ENCODE measurements around the gene UTF1. TPM values are rescaled to one million over a fixed set of nuclear protein-coding genes. Genes with fewer than 3 reads are reported as not detected.
"Not testable (repeated sequence)": the region's sequence is repeated elsewhere in the genome, so short reads cannot be mapped to it uniquely, and the experiment has no call there.

The UTF1 gene
- total RNA-seq, 1 donor from 2014 or later, result not detected

- TF ChIP-seq POLR2AphosphoS5 (IDR thresholded peaks at IDR 0.05; ENCODE audit: insufficient read depth in 1 of 2, low read depth in 1 of 2) (no peak), CTCF (IDR thresholded peaks at IDR 0.05) (no peak), POLR2A (IDR thresholded peaks at IDR 0.05) (peak in 1 of 2 donors; percentile 28)
- H3K4me1 ChIP-seq, result peaks cover 53% of the 10 kb centered on the region
- no peak for DNase-seq (ENCODE audit: extremely low spot score in 2 of 2)
- H3K4me3 ChIP-seq, result peak overlapping the region; percentile 71 to 93
- peak overlapping the region; percentile 91 for H3K27ac ChIP-seq
- intact Hi-C loops (cut with DNase I), result no loop called here
- H3K27me3 ChIP-seq, result no peaks in the 10 kb centered on the region
- no peaks in the 10 kb centered on the region for H3K36me3 ChIP-seq
- H3K9me3 ChIP-seq, result no peaks in the 10 kb centered on the region
These were observed 31.8 kb downstream of the UTF1 start for GRCh38 chr10:133261726-133262325.

DNA sequence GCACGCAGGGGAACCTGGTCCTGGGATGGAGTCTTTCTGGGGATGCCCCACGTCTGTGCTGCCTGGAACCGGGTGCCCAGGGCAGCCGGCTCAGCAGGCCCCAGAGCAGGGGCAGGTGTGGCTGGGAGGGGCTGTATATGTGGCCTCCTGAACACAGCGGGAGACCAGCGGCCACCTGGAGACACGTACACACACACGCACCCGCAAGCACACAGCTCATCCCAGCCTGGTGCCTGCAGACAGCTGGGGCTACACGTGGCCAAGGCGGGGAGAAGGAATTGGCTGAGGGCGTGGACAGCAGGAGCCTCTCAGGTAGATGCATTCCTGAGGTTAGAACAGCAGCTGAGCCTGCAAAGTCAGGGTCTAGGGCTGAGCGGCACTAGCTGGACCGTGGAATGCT, 32.7 kb downstream of the UTF1 start:
- H3K4me1 ChIP-seq, result peaks cover 48% of the 10 kb centered on the region
- intact Hi-C loops (cut with DNase I), result no loop called here
- H3K27ac ChIP-seq, result no peak overlapping the region

DNA sequence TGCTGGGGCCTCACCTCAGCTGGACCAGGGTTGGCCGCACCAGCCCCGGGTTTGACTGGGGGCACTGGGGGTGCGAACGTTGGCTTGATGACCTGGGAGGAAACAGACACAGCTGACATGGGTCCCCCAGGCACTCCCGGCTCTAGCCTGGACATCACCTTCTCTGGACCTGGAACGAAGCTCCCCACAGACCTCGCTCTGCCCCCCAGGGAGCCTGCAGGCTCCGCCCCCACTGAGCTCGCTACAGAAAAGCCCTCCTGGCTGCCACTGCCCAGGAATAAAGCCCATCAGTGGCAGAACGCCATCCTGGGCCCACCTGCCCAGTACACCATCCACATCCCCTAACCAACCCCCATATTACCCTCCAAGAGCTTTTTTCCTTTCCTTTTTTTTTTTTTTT, 33.7 kb downstream of the UTF1 start:
- peaks cover 38% of the 10 kb centered on the region for H3K4me1 ChIP-seq
- TF ChIP-seq CTCF (IDR thresholded peaks at IDR 0.05) (no peak), POLR2A (IDR thresholded peaks at IDR 0.05) (no peak), POLR2AphosphoS5 (IDR thresholded peaks at IDR 0.05; ENCODE audit: insufficient read depth in 1 of 2, low read depth in 1 of 2) (no peak)
- no peak for DNase-seq (ENCODE audit: extremely low spot score in 2 of 2)
- H3K9me3 ChIP-seq, result no peaks in the 10 kb centered on the region
- no peak overlapping the region for H3K4me3 ChIP-seq
- no peaks in the 10 kb centered on the region for H3K36me3 ChIP-seq
- intact Hi-C loops (cut with DNase I), result no loop called here
- no peak overlapping the region for H3K27ac ChIP-seq
- no peaks in the 10 kb centered on the region for H3K27me3 ChIP-seq

More for the DNA sequence above, 32.7 kb downstream of the UTF1 start:
- no peaks in the 10 kb centered on the region for H3K27me3 ChIP-seq
- H3K4me3 ChIP-seq, result peak overlapping the region in 1 of 2 donors; percentile 71
- TF ChIP-seq POLR2AphosphoS5 (IDR thresholded peaks at IDR 0.05; ENCODE audit: insufficient read depth in 1 of 2, low read depth in 1 of 2) (peak in 1 of 2 donors; percentile 16), POLR2A (IDR thresholded peaks at IDR 0.05) (no peak)
- no peaks in the 10 kb centered on the region for H3K9me3 ChIP-seq
- no peak for DNase-seq (ENCODE audit: extremely low spot score in 2 of 2)
- no peaks in the 10 kb centered on the region for H3K36me3 ChIP-seq

DNA sequence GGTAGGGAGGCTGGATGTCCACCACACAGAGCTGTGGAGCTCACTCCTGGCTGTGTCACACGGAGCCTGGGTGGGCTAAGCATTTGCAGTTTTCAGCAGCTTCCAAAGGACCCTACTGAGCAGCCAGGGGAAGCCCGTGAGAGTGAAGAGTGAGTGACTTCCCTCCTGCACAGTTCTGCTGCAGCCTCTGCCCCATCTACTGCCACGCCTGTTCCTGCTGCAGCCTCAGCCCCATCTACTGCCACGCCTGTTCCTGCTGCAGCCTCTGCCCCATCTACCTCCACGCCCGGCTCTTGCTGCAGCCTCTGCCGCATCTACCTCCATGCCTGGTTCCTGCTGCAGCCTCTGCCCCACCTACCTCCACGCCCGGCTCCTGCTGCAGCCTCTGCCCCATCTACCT, 34.4 kb downstream of the UTF1 start:
- Histone ChIP-seq H3K36me3 (no peaks in the 10 kb centered on the region), H3K27ac (no peak overlapping the region), H3K4me1 (peaks cover 30% of the 10 kb centered on the region), H3K27me3 (no peaks in the 10 kb centered on the region), H3K4me3 (no peak overlapping the region), H3K9me3 (no peaks in the 10 kb centered on the region)
- intact Hi-C loops (cut with DNase I), result no loop called here
- DNase-seq (ENCODE audit: extremely low spot score in 2 of 2), result no peak
- TF ChIP-seq POLR2AphosphoS5 (IDR thresholded peaks at IDR 0.05; ENCODE audit: insufficient read depth in 1 of 2, low read depth in 1 of 2) (no peak), POLR2A (IDR thresholded peaks at IDR 0.05) (no peak), CTCF (IDR thresholded peaks at IDR 0.05) (no peak)

- H3K36me3 ChIP-seq; H3K27ac ChIP-seq; intact Hi-C loops (cut with DNase I); DNase-seq (ENCODE audit: extremely low spot score in 2 of 2); H3K4me3 ChIP-seq; H3K27me3 ChIP-seq; H3K9me3 ChIP-seq: not testable (repeated sequence)
- peaks cover 24% of the 10 kb centered on the region for H3K4me1 ChIP-seq
These were observed 35.0 kb downstream of the UTF1 start for GRCh38 chr10:133265052-133265451.

DNA sequence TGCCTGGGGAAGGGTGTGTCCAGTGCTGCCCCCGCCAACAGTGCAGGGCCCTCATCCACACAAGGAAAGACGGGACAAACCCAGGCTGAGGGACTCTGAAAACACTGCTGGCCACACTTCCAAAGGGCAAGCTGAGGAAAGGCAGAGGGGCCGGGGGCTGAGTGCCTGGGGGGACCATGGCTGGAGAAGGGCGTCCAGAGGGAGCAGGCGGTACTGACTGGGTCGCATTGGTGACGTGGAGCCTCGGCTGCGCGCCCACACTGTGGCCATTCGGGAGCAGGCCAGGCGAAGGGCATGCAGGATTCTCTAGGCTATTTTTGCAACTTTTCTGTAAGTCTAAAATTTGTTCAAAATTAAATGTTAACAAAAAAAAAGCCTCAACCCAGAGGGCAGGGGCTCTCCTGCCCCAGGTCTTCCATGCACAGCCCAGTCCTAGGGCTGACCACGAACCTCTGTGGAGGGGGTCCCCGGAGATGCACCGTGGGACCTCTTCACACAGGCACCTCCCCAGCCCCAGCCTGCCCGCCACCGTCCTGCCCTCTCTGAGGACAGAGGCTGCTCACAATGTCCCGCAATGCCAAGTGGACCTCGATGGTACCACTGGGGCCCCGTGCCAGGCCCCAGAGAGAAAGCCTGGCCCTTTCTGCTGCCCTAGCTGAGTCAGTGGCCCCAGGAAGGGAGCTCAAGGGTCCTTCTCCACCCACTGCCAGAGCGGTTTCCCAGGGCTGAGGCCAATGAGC, 36.2 kb downstream of the UTF1 start:
- Histone ChIP-seq H3K4me1 (peaks cover 12% of the 10 kb centered on the region), H3K9me3 (no peaks in the 10 kb centered on the region), H3K36me3 (no peaks in the 10 kb centered on the region), H3K4me3 (no peak overlapping the region), H3K27me3 (no peaks in the 10 kb centered on the region), H3K27ac (no peak overlapping the region)
- no peak for DNase-seq (ENCODE audit: extremely low spot score in 2 of 2)
- intact Hi-C loops (cut with DNase I), result no loop called here
- TF ChIP-seq POLR2AphosphoS5 (IDR thresholded peaks at IDR 0.05; ENCODE audit: insufficient read depth in 1 of 2, low read depth in 1 of 2) (no peak), POLR2A (IDR thresholded peaks at IDR 0.05) (no peak), CTCF (IDR thresholded peaks at IDR 0.05) (no peak)

Data from vagina (tissue), 2 donors.